Activated CD4-positive, alpha-beta T cell treated with anti-CD3 and anti-CD28 coated beads for 1 hour (primary cell): ENCODE results near the gene IGF1R.

Experiments used
- DNase-seq: peaks from one replicate; pipeline ENCODE4 v3.0.0-alpha.2; 2020

IGF1R gene

GRCh38 chr15:98753726-98754656, 105.7 kb downstream of the IGF1R start:
- no peak for DNase-seq

GRCh38 chr15:98754657-98755022, 106.3 kb downstream of the IGF1R start:
- DNase-seq: no peak

- DNase-seq: no peak
These were observed 106.8 kb downstream of the IGF1R start for GRCh38 chr15:98755138-98755537.

- DNase-seq: no peak
These were observed 107.4 kb downstream of the IGF1R start for GRCh38 chr15:98755781-98756180.

GRCh38 chr15:98758224-98758623, 109.9 kb downstream of the IGF1R start:
- no peak for DNase-seq

GRCh38 chr15:98759277-98759676, 110.9 kb downstream of the IGF1R start:
- no peak for DNase-seq

- DNase-seq: no peak
These were observed 111.9 kb downstream of the IGF1R start for GRCh38 chr15:98760112-98760826.

- no peak for DNase-seq
These were observed 112.6 kb downstream of the IGF1R start for GRCh38 chr15:98760975-98761374.

- DNase-seq: no peak
These were observed 114.8 kb downstream of the IGF1R start for GRCh38 chr15:98763179-98763578.

- no peak for DNase-seq
These were observed 116.0 kb downstream of the IGF1R start for GRCh38 chr15:98764291-98764690.

GRCh38 chr15:98765610-98766009, 117.3 kb downstream of the IGF1R start:
- DNase-seq: no peak

- no peak for DNase-seq
These were observed 119.4 kb downstream of the IGF1R start for GRCh38 chr15:98767692-98768091.

GRCh38 chr15:98769867-98770266, 121.5 kb downstream of the IGF1R start:
- no peak for DNase-seq

GRCh38 chr15:98770984-98771383, 122.6 kb downstream of the IGF1R start:
- no peak for DNase-seq

- no peak for DNase-seq
These were observed 123.2 kb downstream of the IGF1R start for GRCh38 chr15:98771541-98771940.

- DNase-seq: no peak
These were observed 124.6 kb downstream of the IGF1R start for GRCh38 chr15:98772895-98773294.

- DNase-seq: no peak
These were observed 125.3 kb downstream of the IGF1R start for GRCh38 chr15:98773616-98774015.

- DNase-seq: no peak
These were observed 126.6 kb downstream of the IGF1R start for GRCh38 chr15:98774756-98775497.

- no peak for DNase-seq
These were observed 127.3 kb downstream of the IGF1R start for GRCh38 chr15:98775498-98776230.

GRCh38 chr15:98776607-98777281, 128.4 kb downstream of the IGF1R start:
- no peak for DNase-seq

GRCh38 chr15:98777426-98777825, 129.1 kb downstream of the IGF1R start:
- no peak for DNase-seq
